HG03354 (cell line): ENCODE results near the gene SLC9A3.
"Not testable (repeated sequence)": the region's sequence is repeated elsewhere in the genome, so short reads cannot be mapped to it uniquely, and the experiment has no call there.

Experiments
- ATAC-seq: cut with Tn5 transposase; IDR thresholded peaks from one replicate; pipeline ENCODE4 v1.9.1; 2021; ENCODE audit warnings: mild to moderate bottlenecking; ENCODE audit not compliant: unreplicated experiment, poor library complexity, severe bottlenecking

SLC9A3 gene

DNA sequence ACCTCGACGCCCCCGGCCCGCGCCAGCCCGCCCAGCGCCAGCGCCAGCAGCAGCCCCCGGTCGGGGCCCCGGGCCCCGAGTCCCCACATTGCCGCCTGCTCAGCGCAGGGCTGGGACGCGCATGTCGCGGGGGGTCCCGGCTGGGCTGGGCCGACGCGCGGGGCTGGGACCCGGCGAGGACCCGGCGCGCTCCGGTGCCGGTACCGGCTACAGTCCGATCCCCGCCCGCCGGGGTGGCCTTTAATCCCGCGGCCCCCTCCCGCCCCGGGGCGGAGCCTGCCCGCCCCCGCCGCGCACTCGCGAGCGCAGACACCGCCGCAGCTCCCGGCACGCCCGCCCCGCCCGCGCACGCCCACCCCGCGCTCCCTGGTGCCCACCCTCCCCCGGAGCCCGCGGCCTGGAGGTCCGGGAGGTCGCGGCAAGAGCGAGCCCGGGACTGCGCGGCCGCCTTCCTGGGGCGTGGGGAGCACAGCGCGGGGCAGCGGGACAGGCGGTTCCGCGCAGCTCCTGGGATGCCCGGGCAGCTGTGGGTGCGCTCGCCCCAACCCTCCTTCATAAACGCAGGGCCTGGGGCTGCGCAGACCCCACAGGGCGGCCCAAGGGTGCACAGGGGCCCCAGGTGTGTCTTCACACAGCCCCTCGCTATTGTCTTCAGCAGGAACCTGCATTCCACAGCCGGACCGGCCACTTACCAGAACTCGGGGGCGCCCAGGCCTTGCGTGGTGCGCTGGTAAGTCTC is at the start of gene SLC9A3:
Gene SLC9A3 (minus strand): TSS at position 216 of the 739 bp plus-strand sequence.
- ATAC-seq, result no peak

DNA sequence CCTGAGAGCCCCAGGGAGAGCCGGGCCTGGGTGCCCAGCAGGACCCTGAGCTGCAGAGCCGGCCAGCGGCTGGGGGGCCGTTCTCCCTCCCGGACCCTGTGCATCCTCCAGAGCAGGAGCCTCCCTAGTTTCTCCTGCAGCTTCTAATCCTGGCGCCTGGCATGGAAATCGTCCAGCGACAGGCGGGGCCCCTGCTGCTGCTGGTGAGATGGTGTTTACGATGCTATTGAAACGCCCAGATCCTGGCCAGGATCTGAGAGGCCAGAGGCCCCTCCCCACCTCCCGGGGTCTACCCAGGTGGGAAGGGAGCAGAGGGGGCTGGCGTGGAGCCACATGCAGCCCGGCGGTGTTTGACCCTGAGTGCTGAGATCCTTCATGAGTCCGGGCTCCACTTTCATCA is 49.7 kb upstream of the SLC9A3 start:
- ATAC-seq, result no peak

DNA sequence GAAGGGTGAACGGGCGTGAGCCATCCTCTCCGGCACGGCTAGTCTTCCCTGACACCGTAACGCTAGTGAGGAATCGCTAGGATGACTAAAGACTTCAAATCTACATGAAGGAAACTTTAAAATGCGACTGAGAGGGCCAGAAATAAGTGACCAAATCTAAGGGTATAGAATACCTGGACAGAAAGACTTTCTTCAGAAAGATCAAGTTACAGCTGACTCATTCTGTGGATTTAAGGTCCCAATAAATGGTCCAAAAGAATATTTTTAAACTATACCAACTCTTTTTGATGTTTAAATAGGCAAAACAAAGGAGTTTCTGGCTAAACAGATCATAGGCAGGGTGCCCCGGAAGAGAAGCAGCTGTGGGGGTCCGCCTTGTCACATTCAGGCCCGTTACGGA is 49.0 kb upstream of the SLC9A3 start:
- ATAC-seq, result no peak

DNA sequence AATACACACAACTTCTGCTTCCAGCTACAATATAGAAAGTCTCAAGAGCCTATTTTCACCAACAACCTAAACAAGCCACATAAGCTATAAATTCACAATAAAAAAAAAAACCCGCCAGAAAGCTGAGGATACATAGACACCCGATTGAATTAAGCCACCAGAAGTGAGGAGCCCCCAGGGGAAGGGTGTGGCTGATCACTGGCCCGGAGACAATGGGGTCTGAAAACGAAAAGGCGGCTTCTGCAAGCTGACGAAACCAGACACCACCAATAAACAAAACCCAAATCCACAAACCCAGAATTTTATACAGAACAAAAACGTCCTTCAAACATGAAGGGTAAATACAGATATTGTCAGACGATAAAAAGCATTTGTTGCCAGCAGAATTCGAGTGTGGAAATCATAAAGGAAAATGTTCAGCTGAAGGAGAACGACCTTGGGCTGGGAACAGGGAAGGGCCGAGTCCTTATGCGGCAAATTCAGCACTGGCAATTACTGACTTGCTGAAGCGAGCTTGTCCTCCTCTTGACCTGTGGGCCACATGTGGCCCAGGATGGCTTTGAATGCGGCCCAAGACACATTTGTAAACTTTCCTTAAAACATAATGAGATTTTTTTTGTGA is 48.3 kb upstream of the SLC9A3 start:
- ATAC-seq, result no peak

DNA sequence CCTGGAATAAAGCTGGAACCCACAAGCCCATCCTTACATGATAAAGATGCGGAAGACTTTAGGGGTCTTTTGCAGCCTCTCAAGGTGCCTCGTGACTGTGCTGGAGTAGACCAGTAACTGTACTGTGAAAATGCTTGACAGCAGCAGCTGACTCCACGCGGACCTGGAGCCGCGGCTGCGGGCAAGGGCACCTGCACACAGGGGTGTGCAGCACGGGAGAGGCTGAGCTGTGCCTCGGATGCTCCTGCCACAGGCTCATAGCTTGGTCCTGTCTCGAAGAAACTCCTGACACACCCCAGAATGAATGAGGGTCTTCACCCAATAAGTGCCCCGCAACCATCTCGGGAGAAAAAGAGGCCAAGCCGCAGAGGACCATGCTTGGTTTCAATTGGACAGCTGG is 47.5 kb upstream of the SLC9A3 start:
- no peak for ATAC-seq

DNA sequence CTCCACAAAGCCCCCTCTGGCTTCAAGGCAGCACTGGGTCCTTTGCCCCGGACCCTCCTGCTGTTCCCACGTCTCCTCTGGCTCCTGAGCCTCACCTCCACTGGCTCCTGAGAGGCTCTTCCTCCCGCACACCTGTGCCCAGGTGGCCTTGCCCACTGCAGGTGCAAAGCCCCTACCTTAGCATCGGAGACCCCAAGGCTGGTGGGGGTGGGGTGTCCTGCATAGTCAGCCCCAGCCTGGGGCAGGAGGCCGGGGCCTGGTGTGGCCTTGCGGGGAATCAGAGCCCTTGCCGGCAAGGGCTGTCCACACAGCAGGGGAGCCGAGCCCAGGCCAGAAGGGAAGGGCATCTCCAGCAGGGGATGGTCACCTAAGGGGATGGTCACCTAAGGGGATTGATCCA is 46.6 kb upstream of the SLC9A3 start:
- ATAC-seq, result no peak

DNA sequence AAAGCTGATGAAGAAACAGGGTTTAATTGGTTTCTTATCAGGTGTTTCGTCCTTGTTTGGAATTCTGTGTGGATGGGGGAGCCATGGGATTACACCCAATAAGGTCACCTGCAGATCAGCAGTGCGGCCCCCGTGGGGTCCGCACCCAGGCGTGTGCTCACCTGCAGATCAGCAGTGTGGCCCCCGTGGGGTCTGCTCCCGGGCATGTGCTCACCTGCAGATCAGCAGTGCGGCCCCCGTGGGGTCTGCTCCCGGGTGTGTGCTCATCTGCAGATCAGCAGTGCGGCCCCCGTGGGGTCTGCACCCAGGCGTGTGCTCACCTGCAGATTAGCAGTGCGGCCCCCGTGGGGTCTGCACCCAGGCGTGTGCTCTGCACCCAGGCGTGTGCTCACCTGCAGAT is 46.2 kb upstream of the SLC9A3 start:
- ATAC-seq, result no peak

DNA sequence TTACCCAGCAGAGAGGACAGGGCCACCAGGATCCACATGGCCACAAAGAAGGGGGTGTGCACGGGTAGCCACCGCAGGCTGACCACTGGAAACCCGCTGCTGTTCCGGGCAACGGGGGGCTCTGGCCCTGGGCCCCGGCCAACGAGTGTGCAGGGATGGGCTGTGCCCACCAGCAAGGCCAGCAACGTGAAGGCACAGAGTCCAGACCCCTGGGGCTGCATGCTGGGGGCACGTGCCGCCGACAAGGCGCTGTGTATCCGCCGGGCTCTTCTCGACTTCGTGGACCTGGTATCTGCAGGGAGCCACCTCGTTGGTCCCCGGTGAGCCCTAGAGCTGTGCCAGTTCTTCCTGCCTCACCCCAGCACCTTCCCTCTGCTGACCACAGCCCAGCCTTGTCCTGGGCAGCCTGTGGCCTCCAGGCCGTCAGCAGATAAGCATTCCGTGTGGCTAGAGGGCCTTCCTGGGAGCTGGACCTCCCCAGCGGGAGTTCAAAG is 45.7 kb upstream of the SLC9A3 start:
- ATAC-seq, result no peak

DNA sequence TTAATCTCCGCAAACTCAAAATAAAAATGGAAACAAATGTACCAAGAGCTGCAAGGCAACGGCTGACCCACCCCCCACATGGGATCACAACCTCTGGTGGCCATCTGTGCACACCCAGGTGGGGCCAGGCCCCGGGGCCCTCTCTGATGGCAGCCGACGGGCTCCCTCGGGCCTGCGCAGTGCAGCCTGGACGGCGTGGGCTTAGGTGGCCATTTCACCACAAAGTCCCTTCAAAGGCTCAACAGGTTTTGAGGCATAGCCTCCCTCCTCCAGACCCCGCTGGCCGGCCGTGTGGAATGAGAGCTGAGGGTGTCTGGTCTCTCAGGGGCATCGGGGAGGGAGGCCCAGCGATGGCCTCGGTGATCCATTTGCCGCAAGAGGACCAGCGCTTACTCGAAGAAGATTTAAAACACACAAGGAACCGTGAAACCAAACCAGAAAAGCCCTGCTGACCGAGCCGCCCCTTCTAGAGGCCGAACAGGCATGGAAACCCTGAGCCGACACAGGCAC is 45.2 kb upstream of the SLC9A3 start:
- no peak for ATAC-seq

DNA sequence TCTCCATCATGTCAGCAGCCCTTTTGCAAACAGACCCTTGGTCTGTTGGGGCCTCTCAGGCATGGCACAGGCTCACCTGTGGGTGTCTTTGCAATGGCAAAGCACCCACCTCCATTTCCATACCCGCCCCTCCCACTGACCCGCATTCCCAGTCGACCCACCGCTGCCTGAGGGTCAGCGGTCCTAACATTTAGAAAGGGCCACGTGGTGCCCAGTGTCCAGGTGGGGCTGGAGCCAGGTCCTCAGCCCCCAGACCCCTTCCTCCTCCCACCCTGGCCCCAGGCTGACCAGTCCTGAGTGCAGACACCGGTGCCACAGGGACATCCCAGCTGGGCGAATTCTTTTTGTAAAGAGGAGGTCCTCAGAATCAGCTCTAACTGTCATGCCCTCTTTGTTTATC is 44.6 kb upstream of the SLC9A3 start:
- no peak for ATAC-seq

DNA sequence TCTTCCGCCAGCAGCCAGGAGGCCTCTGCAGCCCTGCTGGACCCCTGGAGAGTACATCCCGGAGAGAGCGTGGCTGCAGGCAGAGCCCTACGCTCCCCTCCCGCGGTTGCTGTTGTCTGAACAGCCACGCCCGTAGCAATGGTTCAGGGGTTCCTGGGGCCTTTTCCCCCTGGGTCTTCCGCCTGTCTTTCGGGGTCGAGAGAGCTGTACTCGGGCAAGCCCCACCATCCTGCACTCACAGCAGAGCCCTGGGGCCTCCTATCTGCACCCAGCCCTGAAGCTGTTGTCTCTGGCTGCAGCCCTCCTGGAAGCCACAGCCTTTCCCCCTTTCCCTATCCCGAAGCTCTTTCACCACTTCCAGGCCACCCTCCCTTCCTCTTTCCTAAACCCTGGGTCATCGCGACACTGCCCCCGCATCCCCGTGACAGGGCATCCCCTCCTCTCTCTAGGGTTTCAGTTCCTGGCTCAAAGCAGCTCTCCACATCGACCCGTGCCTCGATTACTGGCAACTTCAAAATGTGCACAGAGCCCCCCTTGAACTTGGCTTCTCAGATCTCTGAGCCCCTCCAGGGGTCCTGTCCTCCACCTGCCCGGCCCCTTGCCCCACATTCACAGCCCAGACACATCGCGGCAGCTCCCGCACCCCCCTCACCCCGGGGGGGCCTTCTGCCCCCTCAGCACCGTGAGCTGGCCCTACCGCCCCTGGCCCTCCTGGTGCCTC is 44.0 kb upstream of the SLC9A3 start:
- ATAC-seq, result no peak

DNA sequence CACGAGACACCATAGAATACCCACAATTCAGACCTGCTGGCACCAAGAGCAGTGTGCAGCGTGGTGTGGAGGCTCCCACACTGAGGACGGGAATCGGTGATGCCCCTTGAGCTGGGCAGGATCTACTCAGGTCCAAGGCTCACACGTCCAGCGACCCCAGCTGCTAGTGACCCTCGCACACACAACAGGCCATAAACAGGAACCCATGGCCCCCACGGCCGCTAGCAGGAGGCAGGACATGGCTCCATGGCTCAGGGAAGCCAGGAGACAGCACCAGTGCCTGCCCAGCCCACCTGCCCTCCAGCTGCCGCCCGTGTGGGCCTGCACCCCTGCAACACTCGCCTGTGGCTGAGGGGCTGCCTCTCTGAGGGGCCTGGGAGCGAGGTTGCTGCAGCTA is 43.4 kb upstream of the SLC9A3 start:
- ATAC-seq, result no peak

DNA sequence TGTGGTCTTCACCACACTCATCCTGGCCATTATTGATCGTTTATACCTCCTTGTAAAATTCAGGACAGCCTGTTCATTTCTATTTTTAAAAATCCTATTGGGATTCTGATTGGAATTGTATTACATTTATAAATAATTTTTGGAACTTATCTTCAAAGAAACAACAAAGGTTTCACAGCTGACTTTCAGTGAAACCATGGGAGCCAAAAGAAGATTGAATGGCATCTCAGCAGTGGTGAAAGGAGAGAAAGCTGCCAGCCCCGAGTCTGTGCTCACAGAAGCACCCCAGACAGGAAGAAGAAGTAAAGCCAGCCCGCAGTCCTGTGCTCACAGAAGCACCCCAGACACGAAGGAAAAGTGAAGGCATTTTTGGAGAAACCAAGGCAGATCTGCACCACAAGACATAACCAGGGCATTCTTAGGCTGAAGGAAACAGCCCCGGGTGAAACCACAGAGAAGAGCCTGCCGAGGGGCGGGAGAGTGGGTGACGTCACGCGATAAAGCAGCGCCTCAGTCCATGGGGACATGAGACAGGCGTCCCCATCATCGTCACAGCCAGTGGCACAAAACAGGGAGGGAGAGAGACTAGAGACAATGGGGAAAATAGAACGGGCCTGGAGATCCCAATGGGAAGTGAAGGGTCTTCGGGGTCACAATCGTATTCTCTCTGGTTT is 42.5 kb upstream of the SLC9A3 start:
- no peak for ATAC-seq

DNA sequence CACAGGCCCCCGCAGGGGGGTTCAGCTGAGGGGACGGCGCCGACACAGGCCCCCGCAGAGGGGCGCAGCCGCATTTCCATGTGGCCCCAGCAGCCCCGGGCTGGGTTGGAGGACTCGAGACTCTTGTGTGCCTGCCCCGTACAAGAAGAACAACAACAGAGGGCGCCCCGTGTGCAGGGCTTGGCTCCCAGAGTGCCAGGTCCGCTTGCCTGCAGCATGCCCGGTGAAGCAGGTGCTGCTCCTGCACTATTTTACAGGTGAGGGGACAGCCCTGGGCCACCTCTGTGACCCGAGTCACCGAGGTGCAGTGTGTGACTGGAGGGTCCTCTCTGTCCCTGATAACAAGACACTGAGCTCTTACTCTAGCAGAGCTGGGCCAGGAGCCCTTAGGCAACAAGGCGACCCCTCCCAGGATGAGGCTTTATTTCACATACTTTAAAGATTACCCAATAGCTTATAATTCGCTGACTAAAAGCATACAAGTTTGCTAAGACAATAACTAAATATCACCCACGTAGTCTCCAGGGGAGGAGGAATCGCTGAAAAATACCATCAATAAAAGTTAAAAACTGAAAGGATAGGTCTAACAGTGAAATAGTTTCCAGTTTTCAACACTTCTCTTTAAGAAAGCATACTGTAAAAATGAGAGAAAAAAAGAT is 41.7 kb upstream of the SLC9A3 start:
- no peak for ATAC-seq

DNA sequence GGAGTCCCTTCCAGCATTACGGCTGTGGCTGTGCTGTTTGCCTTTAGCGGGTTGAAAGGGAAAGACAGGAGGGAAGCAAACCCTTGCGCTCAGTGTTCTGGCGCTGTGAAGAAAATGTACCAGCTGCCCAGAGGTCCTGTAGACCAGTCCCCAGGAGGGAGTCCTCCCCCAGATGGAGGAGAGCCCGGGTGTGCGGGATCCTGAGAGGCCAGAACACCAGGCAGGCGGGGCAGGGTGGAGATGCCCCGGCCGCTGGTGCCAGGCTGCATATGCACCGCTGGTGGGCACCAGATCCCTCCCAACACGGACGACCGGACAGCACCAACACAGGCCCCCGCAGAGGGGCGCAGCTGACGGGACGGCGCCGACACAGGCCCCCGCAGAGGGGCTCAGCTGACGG is 37.2 kb upstream of the SLC9A3 start:
- ATAC-seq, result no peak

DNA sequence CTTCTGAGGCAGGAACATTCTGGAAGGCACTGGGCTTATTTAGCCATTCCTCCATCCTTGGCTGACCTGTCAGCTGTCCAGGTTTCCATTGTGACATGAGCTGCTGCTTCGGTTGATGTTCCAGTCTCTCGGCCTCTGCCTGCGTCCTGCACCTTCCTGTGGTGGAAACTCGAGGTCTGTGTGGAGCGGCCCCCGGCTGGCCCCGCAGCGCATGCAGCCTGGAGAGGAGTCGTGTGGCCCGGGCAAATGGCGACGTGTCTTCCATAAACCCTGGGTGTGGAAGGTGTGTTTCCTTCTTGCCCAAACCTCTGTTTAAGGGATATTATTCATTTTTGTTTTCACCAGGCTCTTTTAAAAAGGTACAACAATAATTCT is 36.5 kb upstream of the SLC9A3 start:
- no peak for ATAC-seq

DNA sequence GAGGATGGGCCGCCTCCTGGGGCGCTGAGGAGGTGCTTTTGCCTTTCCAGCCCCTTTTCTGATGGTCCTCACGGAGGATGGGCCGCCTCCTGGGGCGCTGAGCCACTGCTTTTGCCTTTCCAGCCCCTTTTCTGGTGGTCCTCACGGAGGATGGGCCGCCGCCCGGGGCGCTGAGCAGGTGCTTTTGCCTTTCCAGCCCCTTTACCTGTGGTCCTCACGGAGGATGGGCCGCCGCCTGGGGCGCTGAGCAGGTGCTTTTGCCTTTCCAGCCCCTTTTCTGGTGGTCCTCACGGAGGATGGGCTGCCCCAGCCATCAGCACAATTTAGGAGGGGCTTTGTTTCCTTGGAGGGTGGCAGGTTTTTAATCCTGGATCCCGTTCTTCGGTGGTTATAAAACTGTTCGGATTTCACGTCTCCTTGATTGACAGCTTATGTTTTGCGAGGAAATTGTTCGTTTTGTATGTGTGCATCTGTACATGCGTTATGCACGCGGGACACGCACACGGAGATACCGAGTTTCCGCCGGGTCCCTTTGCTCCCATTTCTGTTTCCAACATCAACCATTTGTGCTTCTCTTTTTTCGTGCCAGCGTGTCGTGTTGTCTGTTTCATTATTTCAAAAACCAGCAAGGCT is 34.7 kb upstream of the SLC9A3 start:
- no peak for ATAC-seq

DNA sequence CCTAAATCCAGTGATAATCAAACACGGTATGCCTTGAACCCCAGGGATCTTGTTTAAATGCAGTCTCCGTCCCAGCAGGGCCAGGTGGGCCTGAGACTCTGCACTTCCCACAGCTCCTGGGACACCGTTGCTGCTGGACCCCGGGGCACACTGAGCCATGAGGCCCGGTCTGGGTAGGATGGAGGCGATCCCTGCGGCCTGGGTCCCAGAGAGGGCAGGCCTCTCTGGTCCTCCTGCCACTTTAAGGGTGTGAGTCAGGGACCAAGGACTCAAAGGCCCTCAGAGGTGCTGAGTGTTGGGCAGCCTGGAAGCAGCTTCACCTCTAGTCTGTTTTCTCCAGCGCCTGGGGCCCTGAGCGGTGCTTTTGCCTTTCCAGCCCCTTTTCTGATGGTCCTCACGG is 34.1 kb upstream of the SLC9A3 start:
- ATAC-seq, result no peak

DNA sequence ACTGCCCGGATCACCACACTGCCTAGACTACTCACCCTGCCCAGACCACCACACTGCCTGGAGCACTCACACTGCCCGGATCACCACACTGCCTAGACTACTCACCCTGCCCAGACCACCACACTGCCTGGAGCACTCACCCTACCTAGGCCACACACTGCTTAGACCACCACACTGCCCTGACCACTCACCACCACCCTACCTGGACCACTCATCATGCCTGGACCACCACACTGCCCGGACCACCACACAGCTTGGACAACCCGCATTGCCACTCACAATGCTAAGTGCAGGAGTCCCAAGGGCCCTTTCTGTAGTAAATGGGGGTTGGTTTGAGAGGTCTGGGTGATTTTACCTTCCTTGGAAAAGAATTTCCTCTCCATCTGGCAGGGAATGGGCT is 33.7 kb upstream of the SLC9A3 start:
- not testable (repeated sequence) for ATAC-seq
